ENCODE results near the gene ADGRA1.
A peak's percentile ranks its signal among the peaks of the same experiment; 100 is the strongest.

Gene ADGRA1

GRCh38 chr10:133123050-133123745 is 35.5 kb downstream of the ADGRA1 start:
- DNase-seq (ENCODE audit: insufficient read length, low spot score) (no peak), FAIRE-seq (no peak)
- no peak for TF ChIP-seq SPI1 (IDR thresholded peaks at IDR 0.05; ENCODE audit: low read depth, low read length)
- TF ChIP-seq PAX5 (IDR thresholded peaks at IDR 0.05; ENCODE audit: insufficient read depth, low read length, severe bottlenecking): no peak
- TF ChIP-seq POU2F2 (IDR thresholded peaks at IDR 0.05; ENCODE audit: low read depth, low read length): no peak
- TF ChIP-seq TAF1 (IDR thresholded peaks at IDR 0.05; ENCODE audit: low read depth, low read length): no peak
- TF ChIP-seq POLR2AphosphoS5 (IDR thresholded peaks at IDR 0.05; ENCODE audit: low read depth, low read length): no peak
- TF ChIP-seq POLR2A (IDR thresholded peaks at IDR 0.05; ENCODE audit: low read depth, low read length): no peak

GRCh38 chr10:133123746-133124356 is 36.1 kb downstream of the ADGRA1 start:
- DNase-seq (ENCODE audit: insufficient read length, low spot score) (no peak), FAIRE-seq (no peak)
- TF ChIP-seq POLR2A (IDR thresholded peaks at IDR 0.05; ENCODE audit: low read depth, low read length) (no peak), SPI1 (IDR thresholded peaks at IDR 0.05; ENCODE audit: low read depth, low read length) (no peak), TAF1 (IDR thresholded peaks at IDR 0.05; ENCODE audit: low read depth, low read length) (no peak), PAX5 (IDR thresholded peaks at IDR 0.05; ENCODE audit: insufficient read depth, low read length, severe bottlenecking) (no peak), POLR2AphosphoS5 (IDR thresholded peaks at IDR 0.05; ENCODE audit: low read depth, low read length) (no peak), POU2F2 (IDR thresholded peaks at IDR 0.05; ENCODE audit: low read depth, low read length) (no peak)

- no peak for FAIRE-seq
- DNase-seq (ENCODE audit: insufficient read length, low spot score): no peak
- TF ChIP-seq TAF1 (IDR thresholded peaks at IDR 0.05; ENCODE audit: low read depth, low read length) (no peak), PAX5 (IDR thresholded peaks at IDR 0.05; ENCODE audit: insufficient read depth, low read length, severe bottlenecking) (no peak)
Measured at GRCh38 chr10:133124357-133125211, 36.9 kb downstream of the ADGRA1 start.

- TF ChIP-seq POU2F2 (IDR thresholded peaks at IDR 0.05; ENCODE audit: low read depth, low read length) (no peak), TAF1 (IDR thresholded peaks at IDR 0.05; ENCODE audit: low read depth, low read length) (no peak), POLR2AphosphoS5 (IDR thresholded peaks at IDR 0.05; ENCODE audit: low read depth, low read length) (no peak), POLR2A (IDR thresholded peaks at IDR 0.05; ENCODE audit: low read depth, low read length) (no peak), PAX5 (IDR thresholded peaks at IDR 0.05; ENCODE audit: insufficient read depth, low read length, severe bottlenecking) (no peak), SPI1 (IDR thresholded peaks at IDR 0.05; ENCODE audit: low read depth, low read length) (no peak)
- no peak for FAIRE-seq
Measured at GRCh38 chr10:133125901-133126300, 38.2 kb downstream of the ADGRA1 start.

GRCh38 chr10:133126431-133127290 is 38.9 kb downstream of the ADGRA1 start:
- DNase-seq (ENCODE audit: insufficient read length, low spot score) (no peak), FAIRE-seq (no peak)
- TF ChIP-seq POLR2A (IDR thresholded peaks at IDR 0.05; ENCODE audit: low read depth, low read length) (no peak), POU2F2 (IDR thresholded peaks at IDR 0.05; ENCODE audit: low read depth, low read length) (no peak), PAX5 (IDR thresholded peaks at IDR 0.05; ENCODE audit: insufficient read depth, low read length, severe bottlenecking) (no peak), POLR2AphosphoS5 (IDR thresholded peaks at IDR 0.05; ENCODE audit: low read depth, low read length) (no peak), TAF1 (IDR thresholded peaks at IDR 0.05; ENCODE audit: low read depth, low read length) (no peak), SPI1 (IDR thresholded peaks at IDR 0.05; ENCODE audit: low read depth, low read length) (no peak)

More at GRCh38 chr10:133125901-133126300, 38.2 kb downstream of the ADGRA1 start:
- DNase-seq (ENCODE audit: insufficient read length, low spot score): no peak

GRCh38 chr10:133127291-133128125 is 39.8 kb downstream of the ADGRA1 start:
- FAIRE-seq (no peak), DNase-seq (ENCODE audit: insufficient read length, low spot score) (no peak)
- no peak for TF ChIP-seq POLR2AphosphoS5 (IDR thresholded peaks at IDR 0.05; ENCODE audit: low read depth, low read length)
- no peak for TF ChIP-seq POU2F2 (IDR thresholded peaks at IDR 0.05; ENCODE audit: low read depth, low read length)
- no peak for TF ChIP-seq PAX5 (IDR thresholded peaks at IDR 0.05; ENCODE audit: insufficient read depth, low read length, severe bottlenecking)
- no peak for TF ChIP-seq TAF1 (IDR thresholded peaks at IDR 0.05; ENCODE audit: low read depth, low read length)
- TF ChIP-seq SPI1 (IDR thresholded peaks at IDR 0.05; ENCODE audit: low read depth, low read length): no peak
- TF ChIP-seq POLR2A (IDR thresholded peaks at IDR 0.05; ENCODE audit: low read depth, low read length): no peak

GRCh38 chr10:133128126-133129070 is 40.7 kb downstream of the ADGRA1 start:
- FAIRE-seq (no peak), DNase-seq (ENCODE audit: insufficient read length, low spot score) (peak; percentile 31)
- TF ChIP-seq POLR2A (IDR thresholded peaks at IDR 0.05; ENCODE audit: low read depth, low read length): no peak
- TF ChIP-seq SPI1 (IDR thresholded peaks at IDR 0.05; ENCODE audit: low read depth, low read length): no peak
- TF ChIP-seq TAF1 (IDR thresholded peaks at IDR 0.05; ENCODE audit: low read depth, low read length): no peak
- TF ChIP-seq POLR2AphosphoS5 (IDR thresholded peaks at IDR 0.05; ENCODE audit: low read depth, low read length): no peak
- no peak for TF ChIP-seq PAX5 (IDR thresholded peaks at IDR 0.05; ENCODE audit: insufficient read depth, low read length, severe bottlenecking)
- no peak for TF ChIP-seq POU2F2 (IDR thresholded peaks at IDR 0.05; ENCODE audit: low read depth, low read length)
